DMS153 treated with DMSO at 0.1 percent for 48 hours (cell line): Measurements from ENCODE around the gene WDPCP.
"Not testable (repeated sequence)": the region's sequence is repeated elsewhere in the genome, so short reads cannot be mapped to it uniquely, and the experiment has no call there.

Experiments used
- DNase-seq: peaks from one replicate; lab custom pipeline; 2025; ENCODE audit not compliant: unreplicated experiment; lab: John Stamatoyannopoulos, UW

WDPCP gene

GRCh38 chr2:63465633-63466032 lies 122.6 kb downstream of the WDPCP start:
- DNase-seq: no peak

- DNase-seq: no peak
Observed at GRCh38 chr2:63463142-63463541, 125.1 kb downstream of the WDPCP start.

GRCh38 chr2:63446658-63447057 lies 141.6 kb downstream of the WDPCP start:
- DNase-seq: no peak

GRCh38 chr2:63444565-63445288 lies 143.6 kb downstream of the WDPCP start:
- DNase-seq: no peak

- DNase-seq: no peak
Observed at GRCh38 chr2:63440612-63441011, 147.7 kb downstream of the WDPCP start.

DNA sequence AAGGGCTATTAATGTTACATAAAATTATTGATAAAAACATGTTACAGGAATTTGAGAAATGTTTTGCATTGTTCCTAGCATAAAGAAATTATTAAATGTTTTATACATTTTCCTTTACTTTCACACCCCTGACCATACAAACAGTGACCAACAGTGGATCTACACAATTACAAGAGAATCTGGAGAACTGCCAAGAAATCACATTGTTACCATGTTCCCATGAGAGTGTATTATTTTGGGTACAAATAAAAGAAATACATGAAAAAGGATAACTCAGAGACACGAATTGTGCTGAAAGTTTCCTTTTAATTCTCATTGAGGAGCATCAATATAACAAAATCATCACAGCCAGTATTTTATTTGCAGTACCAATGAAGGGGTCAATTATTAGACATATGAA lies 150.1 kb downstream of the WDPCP start:
- DNase-seq: no peak

DNA sequence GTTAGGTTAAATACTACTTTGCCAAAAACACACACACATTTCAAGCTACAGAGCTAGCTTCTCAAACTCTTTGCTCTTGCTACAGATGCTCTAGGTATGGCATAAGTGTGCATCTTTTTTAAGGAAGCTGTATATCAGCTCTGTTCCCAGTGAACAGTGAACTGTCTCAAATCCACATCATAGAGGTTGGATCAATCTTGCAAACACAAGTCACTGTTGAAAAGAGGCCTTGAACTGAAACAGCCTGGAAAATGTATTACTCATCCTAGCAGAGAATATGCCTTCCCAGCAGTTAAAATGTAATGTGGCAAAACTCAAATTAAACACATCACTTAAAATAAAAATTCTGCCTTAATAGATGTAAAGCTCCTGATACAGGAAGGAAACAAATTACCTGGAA lies 151.8 kb downstream of the WDPCP start:
- no peak for DNase-seq

DNA sequence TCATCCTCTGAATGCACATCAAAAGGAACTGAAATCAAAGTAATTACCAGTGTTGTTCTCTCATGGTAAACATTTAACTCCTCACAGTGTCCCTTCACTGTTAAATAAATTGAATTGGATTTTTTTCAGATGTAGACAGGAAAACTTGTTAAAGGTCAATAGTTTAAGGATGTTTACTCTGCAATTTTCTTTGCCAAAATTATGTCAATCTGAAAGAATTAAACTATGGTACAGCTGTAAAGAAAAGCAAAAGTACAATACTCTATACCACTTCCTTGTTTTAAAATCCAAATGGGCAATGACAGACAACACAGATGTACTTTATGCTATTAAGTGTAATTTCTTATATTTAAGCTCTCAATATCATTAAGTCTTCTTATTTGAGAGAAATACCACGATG lies 153.2 kb downstream of the WDPCP start:
- DNase-seq: no peak

- DNase-seq: no peak
Observed at GRCh38 chr2:63434024-63435001, 154.0 kb downstream of the WDPCP start.

DNA sequence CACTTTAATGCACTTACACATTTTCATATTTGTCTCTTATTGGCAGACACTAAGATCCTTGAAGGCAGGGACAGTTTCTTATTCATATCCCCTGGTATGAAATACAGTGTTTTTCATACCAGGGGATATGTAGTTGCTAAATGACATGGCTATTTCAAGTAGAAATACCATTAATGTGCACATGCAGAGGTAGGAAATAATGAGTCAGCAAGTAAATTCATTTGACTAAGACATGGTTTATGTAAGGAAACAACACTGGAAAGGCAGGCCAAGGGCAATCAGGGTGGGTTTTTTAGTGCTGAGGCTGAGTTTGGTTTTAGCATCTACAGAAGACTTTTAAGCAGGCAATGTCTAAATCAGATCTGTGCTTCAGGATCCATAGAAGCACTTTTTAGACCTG lies 155.9 kb downstream of the WDPCP start:
- DNase-seq: no peak

GRCh38 chr2:63425606-63426005 lies 162.7 kb downstream of the WDPCP start:
- DNase-seq: no peak

GRCh38 chr2:63425079-63425416 lies 163.2 kb downstream of the WDPCP start:
- DNase-seq: no peak

- DNase-seq: peak; percentile 4
Observed at GRCh38 chr2:63424329-63425078, 163.8 kb downstream of the WDPCP start.

- DNase-seq: no peak
Observed at GRCh38 chr2:63422556-63422955, 165.7 kb downstream of the WDPCP start.

DNA sequence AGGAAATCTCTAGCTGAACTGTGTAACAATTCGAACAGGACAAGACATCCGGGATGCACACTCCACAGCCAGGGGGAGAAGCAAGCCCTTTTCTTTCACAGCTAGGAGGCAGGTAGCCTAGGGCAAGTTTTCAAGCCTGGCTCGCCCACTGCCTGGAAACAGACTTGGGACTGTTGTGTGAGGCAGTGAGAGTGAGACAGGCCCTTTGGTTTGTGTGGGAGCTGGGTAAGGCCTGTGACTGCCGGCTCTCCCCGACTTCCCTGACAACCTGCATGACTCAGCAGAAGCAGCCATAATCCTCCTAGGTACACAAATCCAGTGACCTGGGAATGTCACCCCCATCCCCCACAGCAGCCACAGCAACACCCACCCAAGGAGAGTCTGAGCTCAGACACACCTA lies 179.7 kb downstream of the WDPCP start:
- DNase-seq: no peak

GRCh38 chr2:63406641-63407040 lies 181.6 kb downstream of the WDPCP start:
- DNase-seq: no peak

GRCh38 chr2:63403820-63404219 lies 184.5 kb downstream of the WDPCP start:
- no peak for DNase-seq

GRCh38 chr2:63402889-63403288 lies 185.4 kb downstream of the WDPCP start:
- not testable (repeated sequence) for DNase-seq

DNA sequence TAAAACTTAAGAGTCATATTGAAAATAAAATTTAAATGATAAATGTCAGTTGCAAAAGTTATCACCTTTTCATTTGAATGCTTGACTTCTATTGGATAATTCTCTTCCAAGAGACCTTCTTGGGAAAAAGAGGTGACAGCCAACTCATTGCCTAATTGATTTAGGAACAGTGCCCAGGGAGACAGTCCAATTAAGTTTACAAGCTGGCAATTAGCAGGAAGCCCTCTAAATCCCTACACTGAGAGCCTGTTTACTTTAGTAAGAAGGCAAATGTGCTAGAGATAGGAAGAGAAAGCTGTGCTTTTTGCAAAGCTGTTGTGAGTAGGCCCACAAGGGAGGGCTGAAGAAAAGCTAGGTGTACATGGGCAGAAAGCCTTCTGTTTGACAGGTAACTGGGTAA lies 189.1 kb downstream of the WDPCP start:
- DNase-seq: peak; percentile 4

GRCh38 chr2:63379451-63379850 lies 208.8 kb downstream of the WDPCP start:
- DNase-seq: no peak

DNA sequence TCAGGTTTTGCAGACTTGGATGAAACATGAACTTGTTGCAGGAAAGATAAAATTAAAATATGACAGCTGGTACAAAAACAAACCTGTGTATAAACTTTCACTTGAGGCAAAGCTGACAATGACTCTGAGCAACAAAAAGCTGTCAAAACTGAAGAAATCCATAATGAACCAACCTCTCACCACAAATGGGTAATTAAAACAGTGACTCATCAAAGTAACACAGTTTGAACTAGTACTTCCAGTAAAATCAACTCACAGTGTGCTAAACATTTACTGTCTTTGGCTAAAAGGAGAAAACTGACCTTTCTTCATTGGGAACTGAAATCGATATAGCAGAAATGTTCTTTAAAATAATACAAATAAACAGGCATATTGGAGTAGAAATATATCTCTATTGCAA lies 209.7 kb downstream of the WDPCP start:
- no peak for DNase-seq

GRCh38 chr2:63374341-63374740 lies 213.9 kb downstream of the WDPCP start:
- no peak for DNase-seq
